HepG2 (cell line): ENCODE results near the gene SHC1. TPM values are rescaled to one million over a fixed set of nuclear protein-coding genes. Genes with fewer than 3 reads are reported as not detected.

Experiments used
- DNMT3B ChIP-seq: conservative IDR thresholded peaks from 2 replicates; pipeline ENCODE4 v1.6.1; 2016; ENCODE audit warnings: missing biosample characterization, control low read depth
- EHMT2 ChIP-seq: fragments of 200-600 bp; sonication (generic); IDR thresholded peaks from 2 replicates; pipeline ENCODE4 v1.7.0; 2017; ENCODE audit warnings: antibody characterized with exemption, low read depth, low read length, borderline replicate concordance
- GTF3A ChIP-seq: sonication (generic); formaldehyde crosslinking; conservative IDR thresholded peaks from 2 replicates; pipeline ENCODE4 v1.4.0; 2020; ENCODE audit warnings: mild to moderate bottlenecking, missing genetic modification reagents
- HMG20A ChIP-seq: IDR thresholded peaks from 2 replicates; pipeline ENCODE4 v1.6.1; 2016; ENCODE audit warnings: borderline replicate concordance
- HNRNPH1 ChIP-seq: fragments of 200-400 bp; formaldehyde crosslinking; optimal IDR thresholded peaks from 2 replicates; pipeline ENCODE3; 2017; ENCODE audit warnings: mild to moderate bottlenecking, low read depth, low read length
- JARID2 ChIP-seq: sonication (generic); formaldehyde crosslinking; IDR thresholded peaks from 2 replicates; pipeline ENCODE4 v1.8.1; 2023; ENCODE audit warnings: missing genetic modification reagents, inconsistent platforms; ENCODE audit not compliant: insufficient replicate concordance
- KDM5A ChIP-seq: fragments of 200-600 bp; sonication (generic); IDR thresholded peaks from 2 replicates; pipeline ENCODE4 v1.7.0; 2018; ENCODE audit warnings: antibody characterized with exemption, mild to moderate bottlenecking, low read length, borderline replicate concordance
- MED1 ChIP-seq: sonication (generic); formaldehyde crosslinking; IDR thresholded peaks from 2 replicates; pipeline ENCODE4 v1.4.0; 2020; ENCODE audit warnings: missing genetic modification reagents
- MED8 ChIP-seq: sonication (generic); formaldehyde crosslinking; IDR thresholded peaks from 2 replicates; pipeline ENCODE4 v1.8.1; 2023; ENCODE audit warnings: mild to moderate bottlenecking, missing genetic modification reagents; ENCODE audit not compliant: insufficient replicate concordance
- MEF2D ChIP-seq: sonication (generic); formaldehyde crosslinking; IDR thresholded peaks from 2 replicates; pipeline ENCODE4 v1.5.1; 2020; ENCODE audit warnings: mild to moderate bottlenecking, missing genetic modification reagents
- NFIB ChIP-seq: sonication (generic); formaldehyde crosslinking; IDR thresholded peaks from 2 replicates; pipeline ENCODE4 v1.9.0; 2021; ENCODE audit warnings: missing genetic modification reagents, mild to moderate bottlenecking, borderline replicate concordance
- RORA ChIP-seq: sonication (generic); formaldehyde crosslinking; IDR thresholded peaks from 2 replicates; pipeline ENCODE4 v1.5.0; 2020; ENCODE audit warnings: mild to moderate bottlenecking, missing genetic modification reagents, moderate library complexity
- SIX1 ChIP-seq: sonication (generic); formaldehyde crosslinking; IDR thresholded peaks from 2 replicates; pipeline ENCODE4 v1.4.0; 2020; ENCODE audit warnings: missing genetic modification reagents, borderline replicate concordance
- SKI ChIP-seq: fragments of 450-650 bp; IDR thresholded peaks from one replicate; pipeline ENCODE4 v1.6.1; 2018; ENCODE audit warnings: mild to moderate bottlenecking; ENCODE audit not compliant: partially characterized antibody
- ZBTB7B ChIP-seq: sonication (generic); formaldehyde crosslinking; IDR thresholded peaks from 2 replicates; pipeline ENCODE4 v1.4.0; 2020; ENCODE audit warnings: missing genetic modification reagents
- ZIK1 ChIP-seq: sonication (generic); formaldehyde crosslinking; IDR thresholded peaks from 2 replicates; pipeline ENCODE4 v1.5.0; 2020; ENCODE audit warnings: mild to moderate bottlenecking, low read depth, missing genetic modification reagents, borderline replicate concordance
- ZNF224 ChIP-seq: sonication (generic); formaldehyde crosslinking; IDR thresholded peaks from 2 replicates; pipeline ENCODE4 v1.5.0; 2020; ENCODE audit warnings: mild to moderate bottlenecking, missing genetic modification reagents
- ZNF274 ChIP-seq: sonication (generic); formaldehyde crosslinking; IDR thresholded peaks from 2 replicates; pipeline ENCODE4 v1.5.1; 2020; ENCODE audit warnings: mild to moderate bottlenecking, missing genetic modification reagents
- ZNF34 ChIP-seq: sonication (generic); formaldehyde crosslinking; IDR thresholded peaks from 2 replicates; pipeline ENCODE4 v1.4.0; 2020; ENCODE audit warnings: mild to moderate bottlenecking, missing genetic modification reagents, borderline replicate concordance
- ZNF672 ChIP-seq: sonication (generic); formaldehyde crosslinking; IDR thresholded peaks from 2 replicates; pipeline ENCODE4 v1.8.1; 2022; ENCODE audit warnings: missing genetic modification reagents
- ZNF749 ChIP-seq: sonication (generic); formaldehyde crosslinking; IDR thresholded peaks from 2 replicates; pipeline ENCODE4 v1.8.0; 2022; ENCODE audit warnings: mild to moderate bottlenecking, missing genetic modification reagents, moderate library complexity, borderline replicate concordance
- ZSCAN22 ChIP-seq: sonication (generic); formaldehyde crosslinking; IDR thresholded peaks from 2 replicates; pipeline ENCODE4 v1.4.0; 2020; ENCODE audit warnings: mild to moderate bottlenecking, missing genetic modification reagents
- polyA plus RNA-seq, 8 experiments: library from polyadenylated mRNA; depleted of rRNA in 3 of 8; stranded (reverse) in 7 of 8; unstranded in 1 of 8; fragments of >200 nt; fragmentation: Illumina TruSeq in 4 of 8; extraction: Trizol in 4 of 8; gene quantifications; 2 replicates each; pipeline versions ENCODE4 v1.2.1 to v1.2.3, GENCODE V29; 2011 to 2016; ENCODE audit warnings: low read depth in 4 of 8, missing spikeins in 1 of 8, mixed read lengths in 1 of 8; ENCODE audit not compliant: insufficient read depth in 1 of 8
- total RNA-seq, 5 experiments: library from RNA; depleted of rRNA; stranded (reverse); fragments of >200 nt; fragmentation: Illumina TruSeq; extraction: Trizol; gene quantifications; 2 replicates each; pipeline ENCODE4 v1.2.3, GENCODE V29; 2016; ENCODE audit warnings: low read depth in 1 of 5
- TF ChIP-seq, protein P1 (sequence below): IDR thresholded peaks from 2 replicates; pipeline ENCODE4 v1.6.1; 2012; ENCODE audit warnings: inconsistent platforms
- TF ChIP-seq, protein P2 (sequence below): sonication (generic); formaldehyde crosslinking; IDR thresholded peaks from 2 replicates; pipeline ENCODE4 v1.4.0; 2020; ENCODE audit warnings: low read depth, mild to moderate bottlenecking, missing genetic modification reagents
- TF ChIP-seq, protein P3 (sequence below): sonication (generic); formaldehyde crosslinking; IDR thresholded peaks from 2 replicates; pipeline ENCODE4 v1.5.0; 2020; ENCODE audit warnings: mild to moderate bottlenecking, missing genetic modification reagents, borderline replicate concordance
- TF ChIP-seq, protein P4 (sequence below): sonication (generic); formaldehyde crosslinking; IDR thresholded peaks from 2 replicates; pipeline ENCODE4 v1.5.1; 2020; ENCODE audit warnings: missing genetic modification reagents, mild to moderate bottlenecking, borderline replicate concordance

Gene SHC1
- total and polyA plus RNA-seq, 2 of the 13 experiments (the other 11 are each of a cell fraction or from before 2014, with no cell fraction given): 52.0 to 137 TPM

DNA sequence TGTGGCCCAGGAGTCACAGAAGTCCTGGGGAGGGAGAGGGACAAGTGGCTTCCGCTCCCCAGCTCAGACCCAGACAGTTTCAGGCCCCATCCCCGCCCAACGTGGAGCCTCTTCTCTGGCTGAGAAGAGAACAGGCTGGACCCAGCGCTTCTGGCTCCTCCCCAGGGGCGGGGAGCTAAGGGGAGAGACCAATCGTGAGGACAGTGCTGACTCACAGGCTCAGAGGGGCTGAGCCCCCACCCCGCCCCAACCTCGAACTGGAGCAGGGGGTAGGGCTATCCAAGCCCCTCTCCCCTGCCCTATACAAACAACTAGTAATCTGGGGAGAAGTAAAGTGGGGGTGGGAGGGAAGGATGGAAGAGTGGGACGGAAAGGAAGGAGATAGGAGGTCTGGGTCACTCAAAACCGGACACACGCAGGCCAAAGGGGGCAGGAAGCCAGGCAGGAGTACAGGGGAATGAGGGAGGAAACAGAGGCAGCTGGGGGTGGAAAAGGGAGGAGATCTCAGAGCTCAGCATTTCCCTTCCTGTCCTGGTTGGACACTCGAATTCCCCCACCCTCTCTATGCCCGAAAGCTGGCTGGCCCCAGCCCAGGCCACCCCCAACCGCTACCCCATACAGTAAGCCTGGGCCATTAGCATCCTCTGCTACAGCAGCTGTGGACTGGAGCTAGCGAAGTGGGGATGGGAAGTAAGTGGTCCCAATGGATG lies at the start of gene SHC1 (continued):
- TF ChIP-seq ZIK1 (CRISPR knock-in tag) (no peak), ZBTB7B (CRISPR knock-in tag) (peak; percentile 26; the same call in 1 of the 2 replicates), HMG20A (CRISPR knock-in tag) (no peak), GTF3A (CRISPR knock-in tag) (no peak), RORA (CRISPR knock-in tag) (no peak), NFIB (CRISPR knock-in tag) (no peak), ZNF274 (CRISPR knock-in tag) (no peak), ZNF34 (CRISPR knock-in tag) (no peak), MED1 (CRISPR knock-in tag) (peak; percentile 37; the same call in 1 of the 2 replicates), ZNF749 (no peak), ZSCAN22 (CRISPR knock-in tag) (no peak), SKI (no peak), MED8 (CRISPR knock-in tag) (no peak), DNMT3B (no peak), ZNF672 (CRISPR knock-in tag) (no peak), EHMT2 (no peak), HNRNPH1 (no peak), JARID2 (CRISPR knock-in tag) (no peak), SIX1 (CRISPR knock-in tag) (no peak), KDM5A (no peak), MEF2D (CRISPR knock-in tag) (no peak), ZNF224 (CRISPR knock-in tag) (no peak)
- TF ChIP-seq, protein P1, sequence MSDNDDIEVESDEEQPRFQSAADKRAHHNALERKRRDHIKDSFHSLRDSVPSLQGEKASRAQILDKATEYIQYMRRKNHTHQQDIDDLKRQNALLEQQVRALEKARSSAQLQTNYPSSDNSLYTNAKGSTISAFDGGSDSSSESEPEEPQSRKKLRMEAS: no peak
- TF ChIP-seq, protein P2, sequence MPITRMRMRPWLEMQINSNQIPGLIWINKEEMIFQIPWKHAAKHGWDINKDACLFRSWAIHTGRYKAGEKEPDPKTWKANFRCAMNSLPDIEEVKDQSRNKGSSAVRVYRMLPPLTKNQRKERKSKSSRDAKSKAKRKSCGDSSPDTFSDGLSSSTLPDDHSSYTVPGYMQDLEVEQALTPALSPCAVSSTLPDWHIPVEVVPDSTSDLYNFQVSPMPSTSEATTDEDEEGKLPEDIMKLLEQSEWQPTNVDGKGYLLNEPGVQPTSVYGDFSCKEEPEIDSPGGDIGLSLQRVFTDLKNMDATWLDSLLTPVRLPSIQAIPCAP: no peak
- TF ChIP-seq, protein P3, sequence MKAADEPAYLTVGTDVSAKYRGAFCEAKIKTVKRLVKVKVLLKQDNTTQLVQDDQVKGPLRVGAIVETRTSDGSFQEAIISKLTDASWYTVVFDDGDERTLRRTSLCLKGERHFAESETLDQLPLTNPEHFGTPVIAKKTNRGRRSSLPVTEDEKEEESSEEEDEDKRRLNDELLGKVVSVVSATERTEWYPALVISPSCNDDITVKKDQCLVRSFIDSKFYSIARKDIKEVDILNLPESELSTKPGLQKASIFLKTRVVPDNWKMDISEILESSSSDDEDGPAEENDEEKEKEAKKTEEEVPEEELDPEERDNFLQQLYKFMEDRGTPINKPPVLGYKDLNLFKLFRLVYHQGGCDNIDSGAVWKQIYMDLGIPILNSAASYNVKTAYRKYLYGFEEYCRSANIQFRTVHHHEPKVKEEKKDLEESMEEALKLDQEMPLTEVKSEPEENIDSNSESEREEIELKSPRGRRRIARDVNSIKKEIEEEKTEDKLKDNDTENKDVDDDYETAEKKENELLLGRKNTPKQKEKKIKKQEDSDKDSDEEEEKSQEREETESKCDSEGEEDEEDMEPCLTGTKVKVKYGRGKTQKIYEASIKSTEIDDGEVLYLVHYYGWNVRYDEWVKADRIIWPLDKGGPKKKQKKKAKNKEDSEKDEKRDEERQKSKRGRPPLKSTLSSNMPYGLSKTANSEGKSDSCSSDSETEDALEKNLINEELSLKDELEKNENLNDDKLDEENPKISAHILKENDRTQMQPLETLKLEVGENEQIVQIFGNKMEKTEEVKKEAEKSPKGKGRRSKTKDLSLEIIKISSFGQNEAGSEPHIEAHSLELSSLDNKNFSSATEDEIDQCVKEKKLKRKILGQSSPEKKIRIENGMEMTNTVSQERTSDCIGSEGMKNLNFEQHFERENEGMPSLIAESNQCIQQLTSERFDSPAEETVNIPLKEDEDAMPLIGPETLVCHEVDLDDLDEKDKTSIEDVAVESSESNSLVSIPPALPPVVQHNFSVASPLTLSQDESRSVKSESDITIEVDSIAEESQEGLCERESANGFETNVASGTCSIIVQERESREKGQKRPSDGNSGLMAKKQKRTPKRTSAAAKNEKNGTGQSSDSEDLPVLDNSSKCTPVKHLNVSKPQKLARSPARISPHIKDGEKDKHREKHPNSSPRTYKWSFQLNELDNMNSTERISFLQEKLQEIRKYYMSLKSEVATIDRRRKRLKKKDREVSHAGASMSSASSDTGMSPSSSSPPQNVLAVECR (CRISPR knock-in tag): peak; percentile 40; the same call in 1 of the 2 replicates
- TF ChIP-seq, protein P4, sequence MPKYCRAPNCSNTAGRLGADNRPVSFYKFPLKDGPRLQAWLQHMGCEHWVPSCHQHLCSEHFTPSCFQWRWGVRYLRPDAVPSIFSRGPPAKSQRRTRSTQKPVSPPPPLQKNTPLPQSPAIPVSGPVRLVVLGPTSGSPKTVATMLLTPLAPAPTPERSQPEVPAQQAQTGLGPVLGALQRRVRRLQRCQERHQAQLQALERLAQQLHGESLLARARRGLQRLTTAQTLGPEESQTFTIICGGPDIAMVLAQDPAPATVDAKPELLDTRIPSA (CRISPR knock-in tag): no peak
